CD4-positive, alpha-beta memory T cell (primary cell): Measurements from ENCODE around the gene IFNK. TPM values are rescaled to one million over a fixed set of nuclear protein-coding genes. Genes with fewer than 3 reads are reported as not detected.

Experiments used
- CTCF ChIA-PET: fragments of 350-600 bp; sonication (Branson Sonifier 250); formaldehyde crosslinking; loops from one replicate; lab custom pipeline; 2021; ENCODE audit warnings: inconsistent platforms; ENCODE audit not compliant: partially characterized antibody; lab: Charles Lee
- POLR2A ChIA-PET: fragments of 350-600 bp; sonication (Branson Sonifier 250); formaldehyde crosslinking; loops from one replicate; lab custom pipeline; 2021; ENCODE audit not compliant: partially characterized antibody; lab: Charles Lee
- DNase-seq, 5 donors: peaks; one replicate each; pipeline versions ENCODE4 v3.0.0 to v3.0.0-alpha.2; 2020 to 2022; ENCODE audit warnings: mixed read lengths in 1 of 5
- H3K27ac ChIP-seq: one replicate; pipeline ENCODE4 v1.7.0; 2013; ENCODE audit warnings: low read depth, low read length
- H3K27me3 ChIP-seq: 2 replicates; pipeline ENCODE4 v1.7.0; 2013; ENCODE audit warnings: mild to moderate bottlenecking, low read length, moderate library complexity; ENCODE audit not compliant: insufficient read depth
- H3K36me3 ChIP-seq: 2 replicates; pipeline ENCODE4 v1.7.0; 2013; ENCODE audit warnings: mild to moderate bottlenecking, low read length, moderate library complexity; ENCODE audit not compliant: insufficient read depth
- H3K4me1 ChIP-seq: 2 replicates; pipeline ENCODE4 v1.7.0; 2013; ENCODE audit warnings: mild to moderate bottlenecking, low read length, moderate library complexity; ENCODE audit not compliant: insufficient read depth
- H3K4me3 ChIP-seq, 2 donors: one replicate each; pipeline ENCODE4 v1.7.0; 2013; ENCODE audit warnings: low read length in 2 of 2, mild to moderate bottlenecking in 1 of 2
- H3K9me3 ChIP-seq, 2 donors: one replicate each; pipeline ENCODE4 v1.7.0; 2013; ENCODE audit warnings: low read length in 2 of 2, control low read depth in 1 of 2; ENCODE audit not compliant: control insufficient read depth in 1 of 2
- H3K27ac Mint-ChIP-seq, 7 donors: one replicate each; pipeline ENCODE4 v1.8.0; 2020 to 2021; ENCODE audit warnings: mixed read lengths in 7 of 7, mild to moderate bottlenecking in 6 of 7, inconsistent platforms in 3 of 7, moderate library complexity in 3 of 7
- H3K27me3 Mint-ChIP-seq, 2 donors: one replicate each; pipeline ENCODE4 v1.8.0; 2020 to 2021; ENCODE audit warnings: mixed read lengths in 2 of 2
- H3K36me3 Mint-ChIP-seq, 2 donors: one replicate each; pipeline ENCODE4 v1.8.0; 2020 to 2021; ENCODE audit warnings: mixed read lengths in 2 of 2, inconsistent platforms in 1 of 2, mild to moderate bottlenecking in 1 of 2
- H3K4me1 Mint-ChIP-seq, 4 donors: one replicate each; pipeline ENCODE4 v1.8.0; 2020 to 2021; ENCODE audit warnings: mixed read lengths in 4 of 4, mild to moderate bottlenecking in 1 of 4
- H3K4me3 Mint-ChIP-seq, 8 donors: one replicate each; pipeline ENCODE4 v1.8.0; 2020 to 2021; ENCODE audit warnings: mixed read lengths in 8 of 8, mild to moderate bottlenecking in 7 of 8, moderate library complexity in 6 of 8, inconsistent platforms in 3 of 8
- H3K9me3 Mint-ChIP-seq, 8 donors: one replicate each; pipeline ENCODE4 v1.8.0; 2020 to 2021; ENCODE audit warnings: mixed read lengths in 8 of 8, mild to moderate bottlenecking in 5 of 8, inconsistent platforms in 3 of 8, moderate library complexity in 1 of 8
- intact Hi-C: fragments of 100-400 bp; cut with micrococcal nuclease; formaldehyde crosslinking; loops from one replicate; pipeline ENCODE4 v1.15.1; 2023
- polyA plus RNA-seq, 2 donors: library from polyadenylated mRNA; unstranded; fragments of 300-500 nt; fragmentation: Illumina TruSeq; gene quantifications; one replicate each; pipeline ENCODE4 v1.2.3, GENCODE V29; 2021
- total RNA-seq, 2 experiments: library from RNA; stranded (reverse); gene quantifications; one replicate each; pipeline ENCODE4 v1.2.3, GENCODE V29; 2021

Gene IFNK
- total and polyA plus RNA-seq, 4 experiments from 2014 or later: not detected

DNA sequence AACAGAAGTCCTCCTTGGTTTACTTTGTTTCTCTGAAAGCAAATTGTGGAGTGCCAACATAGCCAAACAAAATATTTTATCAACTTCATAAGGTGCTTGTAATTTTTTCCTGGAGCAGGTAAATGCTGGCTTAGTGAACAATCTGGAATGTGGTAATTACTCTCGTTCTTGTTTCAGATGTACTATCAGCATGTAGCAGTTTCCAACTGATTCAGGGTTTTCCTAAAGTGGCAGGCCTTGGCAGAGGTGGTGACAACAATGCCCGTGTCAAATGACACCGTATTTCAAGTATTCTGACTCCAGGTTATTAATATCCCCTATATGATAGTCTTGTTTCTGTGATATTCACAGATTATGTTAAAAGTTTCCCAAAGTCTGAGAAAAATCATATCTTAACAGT is 48.0 kb downstream of the IFNK start:
- peaks cover 15 to 37% (median 22%) of the 10 kb centered on the region in 4 donors for H3K4me1 Mint-ChIP-seq
- peaks cover 14% of the 10 kb centered on the region for H3K4me1 ChIP-seq
- H3K27ac ChIP-seq: peak overlapping the region; percentile 94
- intact Hi-C loops: loop anchor here (2.0 kb wide), 1 partner anchor 625 kb away; the partner anchor contains the start of gene PLAA
- peak overlapping the region in 1 of 2 donors; percentile 31 for H3K4me3 ChIP-seq
- POLR2A ChIA-PET: interaction anchor here (0.6 to 1.5 kb wide), 2 partner anchors 42 to 44 kb away, joined by 3 to 8 read pairs; partner anchors contain the start of gene MOB3B
- no peak for DNase-seq
- H3K36me3 Mint-ChIP-seq: peaks cover 0 to 18% of the 10 kb centered on the region in 2 donors
- H3K9me3 ChIP-seq: no peaks in the 10 kb centered on the region
- H3K27me3 Mint-ChIP-seq: peaks cover 0 to 5% of the 10 kb centered on the region in 2 donors
- H3K9me3 Mint-ChIP-seq: peaks cover 0 to 4% (median 0%) of the 10 kb centered on the region in 8 donors
- H3K36me3 ChIP-seq: no peaks in the 10 kb centered on the region
- CTCF ChIA-PET: interaction anchor here (1.3 kb wide), 1 partner anchor 43 kb away, joined by 5 read pairs; the partner anchor contains the start of gene MOB3B
- H3K27ac Mint-ChIP-seq: peak overlapping the region; percentile 98 to 100 (median 99)
- H3K27me3 ChIP-seq: no peaks in the 10 kb centered on the region
- H3K4me3 Mint-ChIP-seq: peak overlapping the region; percentile 94 to 99 (median 98)

- ChIA-PET CTCF (interaction anchor here (1.0 to 1.7 kb wide), 3 partner anchors 27 to 239 kb away, joined by 4 to 5 read pairs (median 4); partner anchors contain the start of gene MOB3B), POLR2A (interaction anchor here (0.6 to 2.1 kb wide), 5 partner anchors 11 to 625 kb away, joined by 3 to 12 read pairs (median 5); partner anchors contain the start of genes MOB3B and PLAA)
- Histone ChIP-seq H3K27me3 (no peaks in the 10 kb centered on the region), H3K27ac (peak overlapping the region; percentile 94), H3K4me3 (peak overlapping the region; percentile 31 to 78), H3K4me1 (peaks cover 14% of the 10 kb centered on the region), H3K36me3 (no peaks in the 10 kb centered on the region), H3K9me3 (no peaks in the 10 kb centered on the region)
- peaks cover 0 to 5% of the 10 kb centered on the region in 2 donors for H3K27me3 Mint-ChIP-seq
- H3K4me1 Mint-ChIP-seq: peaks cover 15 to 37% (median 22%) of the 10 kb centered on the region in 4 donors
- H3K4me3 Mint-ChIP-seq: peak overlapping the region; percentile 94 to 99 (median 98)
- peaks cover 0 to 4% (median 0%) of the 10 kb centered on the region in 8 donors for H3K9me3 Mint-ChIP-seq
- peak overlapping the region; percentile 98 to 100 (median 99) for H3K27ac Mint-ChIP-seq
- peak; percentile 63 to 83 (median 68) for DNase-seq
- intact Hi-C loops: loop anchor here (2.0 kb wide), 1 partner anchor 626 kb away; the partner anchor contains the start of gene PLAA
- H3K36me3 Mint-ChIP-seq: peaks cover 0 to 13% of the 10 kb centered on the region in 2 donors
These were observed 48.5 kb downstream of the IFNK start for GRCh38 chr9:27572566-27572917.

DNA sequence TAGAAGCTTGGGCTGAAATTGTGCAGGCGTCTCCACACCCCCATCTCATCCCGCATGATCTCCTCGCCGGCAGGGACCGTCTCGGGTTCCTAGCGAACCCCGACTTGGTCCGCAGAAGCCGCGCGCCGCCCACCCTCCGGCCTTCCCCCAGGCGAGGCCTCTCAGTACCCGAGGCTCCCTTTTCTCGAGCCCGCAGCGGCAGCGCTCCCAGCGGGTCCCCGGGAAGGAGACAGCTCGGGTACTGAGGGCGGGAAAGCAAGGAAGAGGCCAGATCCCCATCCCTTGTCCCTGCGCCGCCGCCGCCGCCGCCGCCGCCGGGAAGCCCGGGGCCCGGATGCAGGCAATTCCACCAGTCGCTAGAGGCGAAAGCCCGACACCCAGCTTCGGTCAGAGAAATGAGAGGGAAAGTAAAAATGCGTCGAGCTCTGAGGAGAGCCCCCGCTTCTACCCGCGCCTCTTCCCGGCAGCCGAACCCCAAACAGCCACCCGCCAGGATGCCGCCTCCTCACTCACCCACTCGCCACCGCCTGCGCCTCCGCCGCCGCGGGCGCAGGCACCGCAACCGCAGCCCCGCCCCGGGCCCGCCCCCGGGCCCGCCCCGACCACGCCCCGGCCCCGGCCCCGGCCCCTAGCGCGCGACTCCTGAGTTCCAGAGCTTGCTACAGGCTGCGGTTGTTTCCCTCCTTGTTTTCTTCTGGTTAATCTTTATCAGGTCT is 49.0 kb downstream of the IFNK start, which contains the start of gene C9orf72:
Gene C9orf72, minus strand, starts transcription at position 564 of the 716 bp plus-strand sequence. CDS start 6,361 bp downstream, outside the sequence.
- peak within 1 kb of the TSS; percentile 94 for H3K27ac ChIP-seq
- peak in 4 of 5 donors; percentile 88 to 90 (median 90) for DNase-seq
- Mint-ChIP-seq H3K4me1 (peaks cover 15 to 37% (median 22%) of the 10 kb centered on the region in 4 donors), H3K27ac (peak within 1 kb of the TSS; percentile 98 to 100 (median 99)), H3K9me3 (peaks cover 0 to 6% (median 1%) of the 10 kb centered on the region in 8 donors), H3K36me3 (peaks cover 1 to 12% of the 10 kb centered on the region in 2 donors), H3K4me3 (peak within 1 kb of the TSS; percentile 94 to 99 (median 98)), H3K27me3 (peaks cover 0 to 5% of the 10 kb centered on the region in 2 donors)
- CTCF ChIA-PET: interaction anchor here (1.0 to 1.7 kb wide), 3 partner anchors 27 to 240 kb away, joined by 4 to 5 read pairs (median 4); partner anchors contain the start of gene MOB3B
- POLR2A ChIA-PET: interaction anchor here (0.6 to 2.1 kb wide), 6 partner anchors 12 to 626 kb away, joined by 3 to 12 read pairs (median 4); partner anchors contain the start of genes MOB3B and PLAA
- intact Hi-C loops: loop anchor here (1.0 to 2.0 kb wide), 3 partner anchors 44 to 681 kb away; partner anchors contain the start of genes CAAP1, MOB3B and PLAA
- H3K9me3 ChIP-seq: no peaks in the 10 kb centered on the region
- H3K4me1 ChIP-seq: peaks cover 14% of the 10 kb centered on the region
- no peaks in the 10 kb centered on the region for H3K36me3 ChIP-seq
- no peaks in the 10 kb centered on the region for H3K27me3 ChIP-seq
- H3K4me3 ChIP-seq: peak within 1 kb of the TSS; percentile 49 to 78

GRCh38 chr9:27573634-27574590 is 49.8 kb downstream of the IFNK start:
- Mint-ChIP-seq H3K4me3 (peak overlapping the region; percentile 94 to 99 (median 98)), H3K9me3 (peaks cover 0 to 11% (median 6%) of the 10 kb centered on the region in 8 donors), H3K36me3 (peaks cover 2 to 12% of the 10 kb centered on the region in 2 donors), H3K27ac (peak overlapping the region; percentile 98 to 100 (median 99)), H3K27me3 (peaks cover 0 to 5% of the 10 kb centered on the region in 2 donors), H3K4me1 (peaks cover 15 to 37% (median 22%) of the 10 kb centered on the region in 4 donors)
- Histone ChIP-seq H3K9me3 (no peaks in the 10 kb centered on the region), H3K4me3 (peak overlapping the region; percentile 49 to 78), H3K36me3 (no peaks in the 10 kb centered on the region), H3K4me1 (peaks cover 14% of the 10 kb centered on the region), H3K27me3 (no peaks in the 10 kb centered on the region), H3K27ac (peak overlapping the region; percentile 94)
- ChIA-PET CTCF (interaction anchor here (1.0 to 1.7 kb wide), 3 partner anchors 28 to 241 kb away, joined by 4 to 5 read pairs (median 4); partner anchors contain the start of gene MOB3B), POLR2A (interaction anchor here (0.8 to 2.1 kb wide), 5 partner anchors 12 to 627 kb away, joined by 3 to 12 read pairs (median 5); partner anchors contain the start of genes MOB3B and PLAA)
- intact Hi-C loops: loop anchor here (1.0 to 2.0 kb wide), 3 partner anchors 45 to 682 kb away; partner anchors contain the start of genes CAAP1, MOB3B and PLAA
- DNase-seq: peak; percentile 96 to 99 (median 98)

Other genes with a start within 250 kb of the IFNK start
- not detected for gene EQTN, start 227.1 kb upstream of the IFNK start, total RNA-seq
- not detected for gene EQTN, start 227.1 kb upstream of the IFNK start, polyA plus RNA-seq
- gene MOB3B, start 5.5 kb downstream of the IFNK start, total RNA-seq: under 1 TPM; 0.53 to 0.64 TPM
- under 1 TPM; 0.05 to 0.16 TPM for gene MOB3B, start 5.5 kb downstream of the IFNK start, polyA plus RNA-seq
- gene C9orf72, start 49.2 kb downstream of the IFNK start, total RNA-seq: 10 to 100 TPM; 20.3 to 21.1 TPM
- 10 to 100 TPM in 1 of 2 donors, 1 to 10 TPM in 1; 6.5 to 16.9 TPM for gene C9orf72, start 49.2 kb downstream of the IFNK start, polyA plus RNA-seq